SK-N-SH (cell line): Measurements from ENCODE around the gene PHACTR4.

Source experiments
- CTCF ChIP-seq: fragments of 200-600 bp; sonication (generic); IDR thresholded peaks from 2 replicates; pipeline ENCODE4 v1.6.1; 2017; ENCODE audit warnings: antibody characterized with exemption, mild to moderate bottlenecking, moderate library complexity
- JUND ChIP-seq: IDR thresholded peaks from 2 replicates; pipeline ENCODE4 v1.4.0; 2012
- MEF2A ChIP-seq: IDR thresholded peaks from 2 replicates; pipeline ENCODE4 v1.4.0; 2012; ENCODE audit warnings: low read depth, borderline replicate concordance
- REST ChIP-seq: IDR thresholded peaks from 2 replicates; pipeline ENCODE4 v1.6.1; 2012; ENCODE audit warnings: mild to moderate bottlenecking, low read depth, low read length, moderate library complexity
- TAF1 ChIP-seq: IDR thresholded peaks from 2 replicates; pipeline ENCODE4 v1.6.1; 2012; ENCODE audit warnings: low read depth, mild to moderate bottlenecking, low read length, moderate library complexity, borderline replicate concordance

- no peak for TF ChIP-seq JUND
- no peak for TF ChIP-seq CTCF
- peak; percentile 70; the same call in 1 of the 2 replicates for TF ChIP-seq REST
- no peak for TF ChIP-seq TAF1
- TF ChIP-seq MEF2A = no peak
Measured at GRCh38 chr1:28371010-28371377, 1.5 kb downstream of the PHACTR4 start.
